Testis (tissue), 2 donors: Measurements from ENCODE around the gene SLIT3.

Source experiments
- CTCF ChIP-seq, 3 experiments: fragments of 450-650 bp in 2 of 3; fragments of 200-600 bp in 1 of 3; sonication (generic) in 1 of 3; IDR thresholded peaks; one replicate each; pipeline ENCODE4 v1.5.1; 2016 to 2019; ENCODE audit warnings: antibody characterized with exemption in 3 of 3, mild to moderate bottlenecking in 2 of 3, moderate library complexity in 1 of 3
- POLR2A ChIP-seq: fragments of 450-650 bp; IDR thresholded peaks from one replicate; pipeline ENCODE4 v1.6.1; 2017; ENCODE audit warnings: antibody characterized with exemption, mild to moderate bottlenecking, moderate library complexity

- TF ChIP-seq POLR2A (no peak), CTCF (IDR thresholded peaks at IDR 0.05) (no peak)
Observed at GRCh38 chr5:169190849-169191248, 110.1 kb downstream of the SLIT3 start.
